SK-N-SH treated with all-trans-retinoic acid at 6 μM for 48 hours (cell line): Measurements from ENCODE around the gene EMC8.

Source experiments
- RARB ChIP-seq: fragments of 250-450 bp; sonication (Bioruptor Pico); IDR thresholded peaks from 2 replicates; pipeline ENCODE4 v1.8.0; 2021; ENCODE audit warnings: mild to moderate bottlenecking, moderate library complexity
- ZC3H10 ChIP-seq: fragments of 250-450 bp; sonication (Bioruptor Pico); IDR thresholded peaks from 2 replicates; pipeline ENCODE4 v1.5.1; 2021; ENCODE audit warnings: mild to moderate bottlenecking, moderate library complexity
- ZNF8 ChIP-seq: fragments of 450-650 bp; formaldehyde crosslinking; IDR thresholded peaks from 2 replicates; pipeline ENCODE4 v1.5.0; 2020; ENCODE audit warnings: mild to moderate bottlenecking, moderate library complexity

DNA sequence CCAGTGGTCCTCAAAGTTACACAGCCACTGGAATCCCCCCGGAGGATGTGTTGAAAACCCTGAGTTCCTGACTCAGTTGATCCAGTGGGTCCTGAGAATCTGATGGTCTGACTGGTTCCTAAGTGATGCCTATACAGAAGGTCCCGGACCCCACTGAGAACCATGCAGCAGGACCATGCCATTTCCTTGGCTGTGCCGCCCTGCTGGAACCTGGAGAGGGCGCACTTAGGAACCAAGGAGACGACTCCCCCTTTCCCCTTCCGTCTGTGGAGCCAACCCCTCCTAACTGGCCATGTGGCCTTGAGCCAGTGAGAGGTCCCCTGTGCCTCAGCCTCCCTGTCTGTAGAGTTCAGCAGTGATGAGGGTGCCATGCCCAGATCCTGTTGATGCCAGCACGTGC lies 70.5 kb downstream of the EMC8 start:
- TF ChIP-seq ZNF8 (CRISPR knock-in tag) (no peak), ZC3H10 (CRISPR knock-in tag) (no peak), RARB (CRISPR knock-in tag) (no peak)
